ENCODE measurements around the gene NXN. TPM values are rescaled to one million over a fixed set of nuclear protein-coding genes. Genes with fewer than 3 reads are reported as not detected.

The NXN gene
- total RNA-seq, 1 experiment from 2014 or later: 20.8 TPM

- no peak overlapping the region for H3K9ac ChIP-seq (ENCODE audit: low read length)
- H2AFZ ChIP-seq (ENCODE audit: low read length): no peak overlapping the region
- POLR2A ChIA-PET (ENCODE audit: unreplicated experiment): no interaction called here
- no peaks in the 10 kb centered on the region for H3K9me3 ChIP-seq (ENCODE audit: low read length)
- H3K9me2 ChIP-seq (replicated peaks; ENCODE audit: low read length): no peaks in the 10 kb centered on the region
- H3K36me3 ChIP-seq (ENCODE audit: low read depth, low read length): no peaks in the 10 kb centered on the region
- no TSS peak for BruUV-seq (replicated peaks)
- intact Hi-C loops (cut with micrococcal nuclease): no loop called here
- H3K4me3 ChIP-seq (ENCODE audit: low read length): no peak overlapping the region
- H3K4me1 ChIP-seq (ENCODE audit: insufficient read depth, low read length): no peaks in the 10 kb centered on the region
- H3F3A ChIP-seq (ENCODE audit: low read length, unreplicated experiment): no peaks in the 10 kb centered on the region
- no peak for DNase-seq
- H3K27me3 ChIP-seq (ENCODE audit: low read length): no peaks in the 10 kb centered on the region
- TF ChIP-seq EZH2phosphoT487 (IDR thresholded peaks at IDR 0.05; ENCODE audit: borderline replicate concordance, low read length): no peak
- TF ChIP-seq EZH2 (IDR thresholded peaks at IDR 0.05; ENCODE audit: low read length, unreplicated experiment): no peak
- TF ChIP-seq CTCF (conservative IDR thresholded peaks at IDR 0.05; ENCODE audit: low read depth, low read length): no peak
- no peaks in the 10 kb centered on the region for H4K20me1 ChIP-seq (ENCODE audit: low read length)
- ATAC-seq: no peak
- H3K79me2 ChIP-seq (ENCODE audit: low read length): no peaks in the 10 kb centered on the region
- no peak overlapping the region for H3K4me2 ChIP-seq (ENCODE audit: low read length)
- CTCF ChIA-PET: no interaction called here
- no peak overlapping the region for H3K27ac ChIP-seq (ENCODE audit: low read length)
These were observed 115.3 kb downstream of the NXN start for GRCh38 chr17:864315-864714.

- Histone ChIP-seq H4K20me1 (ENCODE audit: low read length) (no peaks in the 10 kb centered on the region), H3K9me3 (ENCODE audit: low read length) (no peaks in the 10 kb centered on the region), H3K4me1 (ENCODE audit: insufficient read depth, low read length) (no peaks in the 10 kb centered on the region), H2AFZ (ENCODE audit: low read length) (no peak overlapping the region), H3K4me2 (ENCODE audit: low read length) (no peak overlapping the region), H3K79me2 (ENCODE audit: low read length) (no peaks in the 10 kb centered on the region), H3K27me3 (ENCODE audit: low read length) (no peaks in the 10 kb centered on the region), H3K9me2 (replicated peaks; ENCODE audit: low read length) (no peaks in the 10 kb centered on the region), H3K27ac (ENCODE audit: low read length) (no peak overlapping the region), H3K9ac (ENCODE audit: low read length) (no peak overlapping the region), H3F3A (ENCODE audit: low read length, unreplicated experiment) (no peaks in the 10 kb centered on the region), H3K4me3 (ENCODE audit: low read length) (no peak overlapping the region), H3K36me3 (ENCODE audit: low read depth, low read length) (no peaks in the 10 kb centered on the region)
- CTCF ChIA-PET: no interaction called here
- POLR2A ChIA-PET (ENCODE audit: unreplicated experiment): no interaction called here
- TF ChIP-seq EZH2 (IDR thresholded peaks at IDR 0.05; ENCODE audit: low read length, unreplicated experiment): no peak
- TF ChIP-seq EZH2phosphoT487 (IDR thresholded peaks at IDR 0.05; ENCODE audit: borderline replicate concordance, low read length): no peak
- ATAC-seq: no peak
- DNase-seq: no peak
- BruUV-seq (replicated peaks): no TSS peak
- intact Hi-C loops (cut with micrococcal nuclease): no loop called here
These were observed 115.7 kb downstream of the NXN start for GRCh38 chr17:863880-864279.

- Histone ChIP-seq H4K20me1 (ENCODE audit: low read length) (no peaks in the 10 kb centered on the region), H3K36me3 (ENCODE audit: low read depth, low read length) (no peaks in the 10 kb centered on the region), H3K9me2 (replicated peaks; ENCODE audit: low read length) (no peaks in the 10 kb centered on the region), H3F3A (ENCODE audit: low read length, unreplicated experiment) (no peaks in the 10 kb centered on the region), H3K4me3 (ENCODE audit: low read length) (no peak overlapping the region), H3K9ac (ENCODE audit: low read length) (no peak overlapping the region), H3K79me2 (ENCODE audit: low read length) (no peaks in the 10 kb centered on the region), H3K4me1 (ENCODE audit: insufficient read depth, low read length) (no peaks in the 10 kb centered on the region), H2AFZ (ENCODE audit: low read length) (no peak overlapping the region), H3K27me3 (ENCODE audit: low read length) (no peaks in the 10 kb centered on the region), H3K27ac (ENCODE audit: low read length) (no peak overlapping the region), H3K9me3 (ENCODE audit: low read length) (no peaks in the 10 kb centered on the region), H3K4me2 (ENCODE audit: low read length) (no peak overlapping the region)
- no peak for DNase-seq
- no peak for ATAC-seq
- TF ChIP-seq EZH2 (IDR thresholded peaks at IDR 0.05; ENCODE audit: low read length, unreplicated experiment) (no peak), EZH2phosphoT487 (IDR thresholded peaks at IDR 0.05; ENCODE audit: borderline replicate concordance, low read length) (no peak), CTCF (conservative IDR thresholded peaks at IDR 0.05; ENCODE audit: low read depth, low read length) (no peak)
- intact Hi-C loops (cut with micrococcal nuclease): no loop called here
- BruUV-seq (replicated peaks): no TSS peak
- POLR2A ChIA-PET (ENCODE audit: unreplicated experiment): no interaction called here
- CTCF ChIA-PET: no interaction called here
These were observed 117.0 kb downstream of the NXN start for GRCh38 chr17:862582-862981.
